H9 (cell line): ENCODE data around the gene KCNIP1. TPM values are rescaled to one million over a fixed set of nuclear protein-coding genes. Genes with fewer than 3 reads are reported as not detected.

Experiments
- DNase-seq: peaks from one replicate; pipeline ENCODE4 v3.0.0-alpha.2; 2017
- H2AFZ ChIP-seq: one replicate; pipeline ENCODE4 v1.6.1; 2013; ENCODE audit warnings: mild to moderate bottlenecking, low read length, control low read depth, moderate library complexity
- H2AK5ac ChIP-seq: 2 replicates; pipeline ENCODE4 v1.6.1; 2013; ENCODE audit warnings: low read length, control low read depth, mixed read lengths; ENCODE audit not compliant: insufficient read length
- H2BK120ac ChIP-seq: one replicate; pipeline ENCODE4 v1.6.1; 2013; ENCODE audit warnings: low read depth, mild to moderate bottlenecking, low read length, control low read depth, inconsistent platforms; ENCODE audit not compliant: poor library complexity, severe bottlenecking
- H2BK12ac ChIP-seq: 2 replicates; pipeline ENCODE4 v1.6.1; 2013; ENCODE audit warnings: low read length, control low read depth, mixed read lengths, low read depth; ENCODE audit not compliant: insufficient read length
- H2BK15ac ChIP-seq: 2 replicates; pipeline ENCODE4 v1.6.1; 2013; ENCODE audit warnings: low read depth, low read length, control low read depth
- H2BK20ac ChIP-seq: one replicate; pipeline ENCODE4 v1.6.1; 2013; ENCODE audit warnings: low read depth, mild to moderate bottlenecking, low read length, control low read depth, inconsistent platforms; ENCODE audit not compliant: poor library complexity, severe bottlenecking
- H2BK5ac ChIP-seq: 2 replicates; pipeline ENCODE4 v1.6.1; 2013; ENCODE audit warnings: low read length, control low read depth, mixed read lengths; ENCODE audit not compliant: insufficient read length
- H3K14ac ChIP-seq: 2 replicates; pipeline ENCODE4 v1.6.1; 2013; ENCODE audit warnings: low read length, control low read depth; ENCODE audit not compliant: insufficient read depth
- H3K18ac ChIP-seq: 2 replicates; pipeline ENCODE4 v1.6.1; 2013; ENCODE audit warnings: low read depth, mild to moderate bottlenecking, mixed read lengths, low read length, control low read depth; ENCODE audit not compliant: insufficient read length
- H3K23ac ChIP-seq: 2 replicates; pipeline ENCODE4 v1.6.1; 2013; ENCODE audit warnings: low read length, control low read depth, mixed read lengths, low read depth; ENCODE audit not compliant: insufficient read length
- H3K23me2 ChIP-seq: 2 replicates; pipeline ENCODE4 v1.6.1; 2013; ENCODE audit warnings: low read depth, mild to moderate bottlenecking, mixed read lengths, low read length, control low read depth; ENCODE audit not compliant: insufficient read length, poor library complexity, severe bottlenecking
- H3K27ac ChIP-seq: 2 replicates; pipeline ENCODE4 v1.5.1; 2013; ENCODE audit warnings: low read length, control low read depth, mixed read lengths, low read depth; ENCODE audit not compliant: insufficient read length
- H3K27me3 ChIP-seq: 2 replicates; pipeline ENCODE4 v1.6.1; 2013; ENCODE audit warnings: low read length, control low read depth, inconsistent platforms; ENCODE audit not compliant: insufficient read depth
- H3K4ac ChIP-seq: 2 replicates; pipeline ENCODE4 v1.6.1; 2013; ENCODE audit warnings: low read depth, mild to moderate bottlenecking, control low read depth, inconsistent platforms, low read length, moderate library complexity
- H3K4me1 ChIP-seq: 2 replicates; pipeline ENCODE4 v1.6.1; 2013; ENCODE audit warnings: low read length, control low read depth, inconsistent platforms; ENCODE audit not compliant: insufficient read depth
- H3K4me2 ChIP-seq: 2 replicates; pipeline ENCODE4 v1.6.1; 2013; ENCODE audit warnings: low read length, control low read depth, mixed read lengths; ENCODE audit not compliant: insufficient read length, insufficient read depth
- H3K56ac ChIP-seq: 2 replicates; pipeline ENCODE4 v1.6.1; 2013; ENCODE audit warnings: low read depth, mild to moderate bottlenecking, mixed read lengths, low read length, control low read depth; ENCODE audit not compliant: insufficient read length
- H3K79me1 ChIP-seq: 2 replicates; pipeline ENCODE4 v1.6.1; 2013; ENCODE audit warnings: low read depth, mild to moderate bottlenecking, moderate library complexity, low read length, control low read depth, inconsistent platforms; ENCODE audit not compliant: insufficient read depth, poor library complexity, severe bottlenecking
- H3K79me2 ChIP-seq: 2 replicates; pipeline ENCODE4 v1.6.1; 2013; ENCODE audit warnings: low read length, control low read depth, inconsistent platforms; ENCODE audit not compliant: insufficient read depth
- H3K9ac ChIP-seq: 2 replicates; pipeline ENCODE4 v1.6.1; 2013; ENCODE audit warnings: low read length, control low read depth, mixed read lengths; ENCODE audit not compliant: insufficient read length; ENCODE audit errors: extremely low read depth
- H3K9me3 ChIP-seq: one replicate; pipeline ENCODE4 v1.6.1; 2013; ENCODE audit warnings: low read depth, low read length, inconsistent platforms; ENCODE audit not compliant: control insufficient read depth
- H3T11ph ChIP-seq: one replicate; pipeline ENCODE4 v1.6.1; 2013; ENCODE audit warnings: mild to moderate bottlenecking, low read length, control low read depth, inconsistent platforms
- H4K20me1 ChIP-seq: one replicate; pipeline ENCODE4 v1.6.1; 2013; ENCODE audit not compliant: control insufficient read depth, insufficient read length, insufficient read depth
- H4K5ac ChIP-seq: 2 replicates; pipeline ENCODE4 v1.6.1; 2013; ENCODE audit warnings: low read depth, mild to moderate bottlenecking, mixed read lengths, low read length, control low read depth; ENCODE audit not compliant: insufficient read length
- H4K8ac ChIP-seq: replicated peaks from 2 replicates; pipeline ENCODE4 v1.6.1; 2013; ENCODE audit warnings: low read length, control low read depth, mixed read lengths, low read depth; ENCODE audit not compliant: insufficient read length
- H4K91ac ChIP-seq: 2 replicates; pipeline ENCODE4 v1.6.1; 2013; ENCODE audit warnings: low read depth, mild to moderate bottlenecking, moderate library complexity, mixed read lengths, low read length, control low read depth; ENCODE audit not compliant: insufficient read length
- H3K27ac Mint-ChIP-seq, 3 experiments: 2 replicates in 2 of 3; 3 replicates in 1 of 3; pipeline ENCODE4 v1.8.0; 2020 to 2021; ENCODE audit warnings: mixed read lengths in 3 of 3, mild to moderate bottlenecking in 1 of 3, moderate library complexity in 1 of 3
- H3K27me3 Mint-ChIP-seq: 2 replicates; pipeline ENCODE4 v1.8.0; 2021; ENCODE audit warnings: low read depth, mild to moderate bottlenecking, moderate library complexity, mixed read lengths
- H3K36me3 Mint-ChIP-seq, 3 experiments: 2 replicates in 2 of 3; 3 replicates in 1 of 3; pipeline ENCODE4 v1.8.0; 2020 to 2021; ENCODE audit warnings: low read depth in 3 of 3, mixed read lengths in 3 of 3; ENCODE audit not compliant: insufficient read depth in 1 of 3
- H3K4me1 Mint-ChIP-seq, 2 experiments: 2 replicates each; pipeline ENCODE4 v1.8.0; 2020; ENCODE audit warnings: mixed read lengths in 2 of 2
- H3K4me3 Mint-ChIP-seq, 2 experiments: 2 replicates in 1 of 2; 3 replicates in 1 of 2; pipeline ENCODE4 v1.8.0; 2020 to 2021; ENCODE audit warnings: mild to moderate bottlenecking in 2 of 2, mixed read lengths in 2 of 2, moderate library complexity in 1 of 2
- H3K9me3 Mint-ChIP-seq, 2 experiments: 2 replicates in 1 of 2; 3 replicates in 1 of 2; pipeline ENCODE4 v1.8.0; 2020; ENCODE audit warnings: mild to moderate bottlenecking in 2 of 2, mixed read lengths in 2 of 2, moderate library complexity in 1 of 2
- WGBS: extraction: QIAGEN DNeasy Blood & Tissue Kit; methylation state at CpG from one replicate; pipeline ENCODE4 v1.1.7; 2013; ENCODE audit warnings: missing lambda C conversion rate, low lambda C conversion rate, mixed read lengths; ENCODE audit not compliant: insufficient read length; ENCODE audit errors: extremely low coverage; 5-methylcytosine and 5-hydroxymethylcytosine counted together
- total RNA-seq: library from RNA; stranded (reverse); gene quantifications from 2 replicates; pipeline ENCODE4 v1.2.1, GENCODE V29; 2021
- TF ChIP-seq, protein P1 (sequence below): fragments of 200-600 bp; sonication (generic); conservative IDR thresholded peaks from 3 replicates; pipeline ENCODE4 v1.8.0; 2021; ENCODE audit warnings: antibody characterized with exemption, mild to moderate bottlenecking

KCNIP1 gene
- total RNA-seq, 1 experiment from 2014 or later: 0.63 TPM

DNA sequence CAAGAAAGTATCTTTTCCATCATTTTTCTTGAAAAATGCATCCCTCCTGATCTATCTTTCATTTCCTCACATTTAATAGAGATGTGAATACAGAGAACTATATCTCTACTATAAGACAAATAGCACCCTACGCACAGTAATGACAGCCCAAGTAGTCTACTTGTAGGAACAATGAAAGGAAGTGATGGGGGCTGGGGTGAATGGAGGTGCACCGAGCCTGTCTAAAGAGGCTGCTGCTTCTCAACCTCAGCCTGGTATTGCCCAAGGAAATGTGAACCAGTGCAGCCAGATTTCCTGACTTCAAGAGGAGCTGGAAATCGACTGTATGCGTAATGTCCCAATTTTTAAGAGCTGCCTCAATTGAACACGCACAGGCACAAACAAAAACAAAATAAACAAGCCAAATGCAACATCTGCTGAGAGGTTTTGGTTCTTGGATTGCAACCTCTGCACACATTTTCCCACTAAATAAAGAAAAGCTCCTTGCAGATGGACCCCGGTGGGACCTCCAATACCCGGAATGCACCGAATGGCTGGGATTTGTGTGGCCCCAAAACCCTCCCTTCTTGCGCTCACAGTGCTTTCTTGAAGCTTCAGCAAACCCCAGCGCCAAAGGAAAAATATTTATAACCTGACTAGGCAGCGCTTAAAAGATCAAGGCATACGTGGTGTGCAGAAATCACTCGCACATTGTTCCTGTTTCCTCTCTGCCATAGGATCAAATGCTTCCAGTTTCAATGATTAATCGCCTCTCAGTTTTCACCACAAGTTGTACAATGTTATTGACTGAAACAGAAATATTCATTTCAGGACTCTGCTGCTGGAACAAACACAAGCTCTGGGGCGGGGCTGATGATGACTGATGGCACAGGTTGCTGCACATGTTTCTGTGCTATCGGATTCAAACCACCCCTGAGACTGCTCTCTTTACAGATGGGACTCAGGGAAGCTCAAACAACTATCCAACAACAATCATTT, 68.3 kb downstream of the KCNIP1 start:
- peaks cover 0 to 7% (median 0%) of the 10 kb centered on the region in 3 experiments; a peak in 2 of 7 replicates for H3K36me3 Mint-ChIP-seq
- Histone ChIP-seq H2BK12ac (no peak overlapping the region), H3K23ac (no peak overlapping the region), H3K56ac (no peak overlapping the region), H3K18ac (no peak overlapping the region), H3K4me1 (no peaks in the 10 kb centered on the region), H4K91ac (no peak overlapping the region), H3K27me3 (no peaks in the 10 kb centered on the region), H2BK15ac (no peak overlapping the region), H3T11ph (no peak overlapping the region), H2BK20ac (no peak overlapping the region), H2AK5ac (no peak overlapping the region), H4K8ac (no peak overlapping the region), H2AFZ (no peak overlapping the region), H2BK120ac (no peak overlapping the region), H3K9me3 (no peaks in the 10 kb centered on the region), H3K4ac (no peak overlapping the region), H3K79me2 (no peaks in the 10 kb centered on the region), H3K23me2 (no peaks in the 10 kb centered on the region), H2BK5ac (no peak overlapping the region), H3K27ac (no peak overlapping the region), H4K20me1 (no peaks in the 10 kb centered on the region), H3K79me1 (no peaks in the 10 kb centered on the region), H4K5ac (no peak overlapping the region), H3K4me2 (no peak overlapping the region), H3K9ac (no peak overlapping the region), H3K14ac (no peak overlapping the region)
- H3K27me3 Mint-ChIP-seq: peaks cover 9% of the 10 kb centered on the region
- TF ChIP-seq, protein P1, sequence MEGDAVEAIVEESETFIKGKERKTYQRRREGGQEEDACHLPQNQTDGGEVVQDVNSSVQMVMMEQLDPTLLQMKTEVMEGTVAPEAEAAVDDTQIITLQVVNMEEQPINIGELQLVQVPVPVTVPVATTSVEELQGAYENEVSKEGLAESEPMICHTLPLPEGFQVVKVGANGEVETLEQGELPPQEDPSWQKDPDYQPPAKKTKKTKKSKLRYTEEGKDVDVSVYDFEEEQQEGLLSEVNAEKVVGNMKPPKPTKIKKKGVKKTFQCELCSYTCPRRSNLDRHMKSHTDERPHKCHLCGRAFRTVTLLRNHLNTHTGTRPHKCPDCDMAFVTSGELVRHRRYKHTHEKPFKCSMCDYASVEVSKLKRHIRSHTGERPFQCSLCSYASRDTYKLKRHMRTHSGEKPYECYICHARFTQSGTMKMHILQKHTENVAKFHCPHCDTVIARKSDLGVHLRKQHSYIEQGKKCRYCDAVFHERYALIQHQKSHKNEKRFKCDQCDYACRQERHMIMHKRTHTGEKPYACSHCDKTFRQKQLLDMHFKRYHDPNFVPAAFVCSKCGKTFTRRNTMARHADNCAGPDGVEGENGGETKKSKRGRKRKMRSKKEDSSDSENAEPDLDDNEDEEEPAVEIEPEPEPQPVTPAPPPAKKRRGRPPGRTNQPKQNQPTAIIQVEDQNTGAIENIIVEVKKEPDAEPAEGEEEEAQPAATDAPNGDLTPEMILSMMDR: no peak
- no peak overlapping the region for H3K27ac Mint-ChIP-seq
- H3K4me3 Mint-ChIP-seq: no peak overlapping the region
- H3K9me3 Mint-ChIP-seq: peaks cover 3 to 8% of the 10 kb centered on the region in 2 experiments; a peak in 3 of 5 replicates
- no peak for DNase-seq
- H3K4me1 Mint-ChIP-seq: peaks cover 7 to 18% of the 10 kb centered on the region in 2 experiments
- no CpG with 5 or more reads among the region's 16 CpGs for WGBS
